GM23338 (cell line): ENCODE measurements around the gene IQGAP1. TPM values are rescaled to one million over a fixed set of nuclear protein-coding genes. Genes with fewer than 3 reads are reported as not detected.

ENCODE experiments used
- ATAC-seq: fragments of 200-7000 bp; cut with Tn5 transposase; 3 replicates; pipeline ENCODE4 v1.9.1; 2020
- DNase-seq: peaks from one replicate; pipeline ENCODE4 v3.0.0-alpha.2; 2015; ENCODE audit warnings: low spot score
- H2AFZ ChIP-seq: fragments of 200-600 bp; sonication (generic); 2 replicates; pipeline ENCODE4 v1.8.0; 2016; ENCODE audit warnings: antibody characterized with exemption, mild to moderate bottlenecking, moderate library complexity
- H3F3A ChIP-seq: fragments of 200-600 bp; sonication (generic); replicated peaks from 2 replicates; pipeline ENCODE4 v1.8.0; 2017; ENCODE audit warnings: antibody characterized with exemption, mixed run types, low read depth
- H3K27ac ChIP-seq: fragments of 200-600 bp; sonication (generic); 2 replicates; pipeline ENCODE4 v1.6.1; 2016; ENCODE audit warnings: low read depth
- H3K27me3 ChIP-seq: fragments of 200-600 bp; sonication (generic); 2 replicates; pipeline ENCODE4 v1.8.0; 2016; ENCODE audit warnings: mild to moderate bottlenecking, mixed run types, moderate library complexity; ENCODE audit not compliant: insufficient read depth
- H3K36me3 ChIP-seq: fragments of 200-600 bp; sonication (generic); 2 replicates; pipeline ENCODE4 v1.8.0; 2016; ENCODE audit warnings: mild to moderate bottlenecking; ENCODE audit not compliant: insufficient read depth
- H3K4me1 ChIP-seq: fragments of 200-600 bp; sonication (generic); 2 replicates; pipeline ENCODE4 v1.8.0; 2016; ENCODE audit warnings: mild to moderate bottlenecking, moderate library complexity; ENCODE audit not compliant: insufficient read depth
- H3K4me2 ChIP-seq: fragments of 200-600 bp; sonication (generic); 2 replicates; pipeline ENCODE4 v1.7.1; 2017; ENCODE audit warnings: mixed run types
- H3K4me3 ChIP-seq: fragments of 200-600 bp; sonication (generic); 2 replicates; pipeline ENCODE4 v1.6.1; 2016; ENCODE audit warnings: mixed run types
- H3K79me2 ChIP-seq: fragments of 200-600 bp; sonication (generic); replicated peaks from 2 replicates; pipeline ENCODE4 v1.8.0; 2017; ENCODE audit warnings: mild to moderate bottlenecking; ENCODE audit not compliant: insufficient read depth
- H3K9me2 ChIP-seq: fragments of 200-600 bp; sonication (generic); 2 replicates; pipeline ENCODE4 v1.8.0; 2017; ENCODE audit not compliant: insufficient read depth
- H4K20me1 ChIP-seq: fragments of 200-600 bp; sonication (generic); replicated peaks from 2 replicates; pipeline ENCODE4 v1.8.0; 2017; ENCODE audit warnings: mild to moderate bottlenecking; ENCODE audit not compliant: insufficient read depth
- H3K27ac Mint-ChIP-seq: 2 replicates; pipeline ENCODE4 v1.8.0; 2020; ENCODE audit warnings: inconsistent platforms, mild to moderate bottlenecking, moderate library complexity, mixed read lengths
- H3K27me3 Mint-ChIP-seq: 3 replicates; pipeline ENCODE4 v1.8.0; 2022; ENCODE audit warnings: low read depth, mild to moderate bottlenecking, moderate library complexity, mixed read lengths, inconsistent platforms; ENCODE audit not compliant: insufficient read depth, poor library complexity
- H3K36me3 Mint-ChIP-seq: 3 replicates; pipeline ENCODE4 v1.8.0; 2021; ENCODE audit warnings: low read depth, mild to moderate bottlenecking, inconsistent platforms, moderate library complexity, mixed read lengths
- H3K4me1 Mint-ChIP-seq: 3 replicates; pipeline ENCODE4 v1.8.0; 2020; ENCODE audit warnings: mild to moderate bottlenecking, inconsistent platforms, mixed read lengths
- H3K4me3 Mint-ChIP-seq: 3 replicates; pipeline ENCODE4 v1.8.0; 2021; ENCODE audit warnings: moderate library complexity, mild to moderate bottlenecking, inconsistent platforms, mixed read lengths
- H3K9me3 Mint-ChIP-seq: 3 replicates; pipeline ENCODE4 v1.8.0; 2020; ENCODE audit warnings: moderate library complexity, mild to moderate bottlenecking, inconsistent platforms, mixed read lengths
- CREB1 ChIP-seq: fragments of 250-450 bp; sonication (Bioruptor Pico); IDR thresholded peaks from 2 replicates; pipeline ENCODE4 v1.5.0; 2020; ENCODE audit warnings: low read depth, mild to moderate bottlenecking, moderate library complexity
- ETS1 ChIP-seq: IDR thresholded peaks from 2 replicates; pipeline ENCODE4 v1.6.1; 2016; ENCODE audit warnings: antibody characterized with exemption
- EZH2phosphoT487 ChIP-seq: fragments of 200-600 bp; sonication (generic); IDR thresholded peaks from one replicate; pipeline ENCODE4 v1.8.1; 2018; ENCODE audit warnings: antibody characterized with exemption; ENCODE audit not compliant: unreplicated experiment
- ZNF114 ChIP-seq: fragments of 250-450 bp; sonication (Bioruptor Pico); IDR thresholded peaks from 2 replicates; pipeline ENCODE4 v1.5.0; 2020; ENCODE audit warnings: mild to moderate bottlenecking, moderate library complexity
- ZNF331 ChIP-seq: fragments of 250-450 bp; sonication (Bioruptor Pico); IDR thresholded peaks from 2 replicates; pipeline ENCODE4 v1.5.0; 2020; ENCODE audit warnings: low read depth, mild to moderate bottlenecking, moderate library complexity
- ZNF462 ChIP-seq: fragments of 250-450 bp; sonication (Bioruptor Pico); IDR thresholded peaks from 2 replicates; pipeline ENCODE4 v1.5.0; 2020; ENCODE audit warnings: mild to moderate bottlenecking, moderate library complexity
- polyA plus RNA-seq: library from polyadenylated mRNA; unstranded; fragments of >200 nt; fragmentation: Nextera tagmentation; extraction: Ambion mirVana; gene quantifications from 2 replicates; pipeline ENCODE4 v1.2.1, GENCODE V29; 2016
- total RNA-seq: library from RNA; depleted of rRNA; stranded (reverse); fragments of >200 nt; shearing (Covaris generic); gene quantifications from 2 replicates; pipeline ENCODE4 v1.2.3, GENCODE V29; 2014
- TF ChIP-seq, protein P1 (sequence below), 2 experiments: fragments of 200-600 bp in 1 of 2; sonication (generic) in 1 of 2; conservative IDR thresholded peaks; 2 replicates each; pipeline versions ENCODE4 v1.5.1 to v1.6.1; 2016 to 2017; ENCODE audit warnings: antibody characterized with exemption in 2 of 2, low read depth in 2 of 2, mild to moderate bottlenecking in 2 of 2, moderate library complexity in 1 of 2

IQGAP1 gene
- total and polyA plus RNA-seq, 2 experiments from 2014 or later, result 92.7 to 159 TPM

DNA sequence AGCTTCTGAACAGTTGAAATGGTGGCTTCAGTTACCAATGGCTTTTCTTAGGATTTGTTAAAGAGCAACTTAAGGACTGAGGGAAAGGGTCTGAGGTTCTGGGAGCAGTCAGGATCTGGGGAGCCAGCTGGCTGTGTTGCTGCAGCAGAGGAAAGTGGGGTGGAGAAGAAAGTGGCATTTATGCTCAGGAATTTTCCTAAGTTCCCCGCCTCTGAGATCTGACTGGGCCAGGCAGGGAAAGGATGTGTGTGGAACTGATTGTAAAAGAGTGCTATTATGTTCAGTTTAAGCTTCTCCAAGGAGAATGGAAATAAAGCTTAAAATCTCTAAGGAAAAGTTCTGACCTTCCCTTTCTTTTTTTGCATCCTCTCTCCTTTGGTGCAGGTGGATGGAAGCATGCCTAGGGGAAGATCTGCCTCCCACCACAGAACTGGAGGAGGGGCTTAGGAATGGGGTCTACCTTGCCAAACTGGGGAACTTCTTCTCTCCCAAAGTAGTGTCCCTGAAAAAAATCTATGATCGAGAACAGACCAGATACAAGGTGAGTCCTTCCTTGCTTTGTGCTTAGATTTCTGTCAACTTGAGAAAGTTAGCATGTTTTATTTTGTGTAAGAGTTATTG is 37.8 kb downstream of the IQGAP1 start:
- H2AFZ ChIP-seq, result no peak overlapping the region
- ATAC-seq (peak; percentile 77), DNase-seq (peak; percentile 46)
- Mint-ChIP-seq H3K4me1 (peaks cover 12% of the 10 kb centered on the region), H3K9me3 (no peaks in the 10 kb centered on the region), H3K27me3 (peaks cover 1% of the 10 kb centered on the region), H3K4me3 (no peak overlapping the region), H3K27ac (peak overlapping the region; percentile 74), H3K36me3 (peaks cover 9% of the 10 kb centered on the region; the same call in 2 of the 3 replicates)
- H3K79me2 ChIP-seq, result peaks cover 54% of the 10 kb centered on the region
- TF ChIP-seq ETS1 (no peak), ZNF331 (CRISPR knock-in tag) (no peak), ZNF114 (CRISPR knock-in tag) (no peak), ZNF462 (CRISPR knock-in tag) (no peak), CREB1 (CRISPR knock-in tag) (no peak), EZH2phosphoT487 (no peak)
- TF ChIP-seq, protein P1, sequence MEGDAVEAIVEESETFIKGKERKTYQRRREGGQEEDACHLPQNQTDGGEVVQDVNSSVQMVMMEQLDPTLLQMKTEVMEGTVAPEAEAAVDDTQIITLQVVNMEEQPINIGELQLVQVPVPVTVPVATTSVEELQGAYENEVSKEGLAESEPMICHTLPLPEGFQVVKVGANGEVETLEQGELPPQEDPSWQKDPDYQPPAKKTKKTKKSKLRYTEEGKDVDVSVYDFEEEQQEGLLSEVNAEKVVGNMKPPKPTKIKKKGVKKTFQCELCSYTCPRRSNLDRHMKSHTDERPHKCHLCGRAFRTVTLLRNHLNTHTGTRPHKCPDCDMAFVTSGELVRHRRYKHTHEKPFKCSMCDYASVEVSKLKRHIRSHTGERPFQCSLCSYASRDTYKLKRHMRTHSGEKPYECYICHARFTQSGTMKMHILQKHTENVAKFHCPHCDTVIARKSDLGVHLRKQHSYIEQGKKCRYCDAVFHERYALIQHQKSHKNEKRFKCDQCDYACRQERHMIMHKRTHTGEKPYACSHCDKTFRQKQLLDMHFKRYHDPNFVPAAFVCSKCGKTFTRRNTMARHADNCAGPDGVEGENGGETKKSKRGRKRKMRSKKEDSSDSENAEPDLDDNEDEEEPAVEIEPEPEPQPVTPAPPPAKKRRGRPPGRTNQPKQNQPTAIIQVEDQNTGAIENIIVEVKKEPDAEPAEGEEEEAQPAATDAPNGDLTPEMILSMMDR (conservative IDR thresholded peaks at IDR 0.05; ENCODE audit: low read depth in 2 of 2), result no peak
- H3F3A ChIP-seq, result no peaks in the 10 kb centered on the region
- H3K36me3 ChIP-seq, result peaks cover 6% of the 10 kb centered on the region; the same call in 1 of the 2 replicates
- peak overlapping the region; percentile 72 for H3K27ac ChIP-seq
- H3K4me1 ChIP-seq, result peaks cover 19% of the 10 kb centered on the region; the same call in 1 of the 2 replicates
- no peaks in the 10 kb centered on the region for H3K27me3 ChIP-seq
- H3K4me3 ChIP-seq, result no peak overlapping the region
- no peak overlapping the region for H3K4me2 ChIP-seq
- H4K20me1 ChIP-seq, result no peaks in the 10 kb centered on the region; the same call in 1 of the 2 replicates
- no peaks in the 10 kb centered on the region for H3K9me2 ChIP-seq
